CD8-positive, alpha-beta memory T cell (primary cell): Measurements from ENCODE around the gene BANP. TPM values are rescaled to one million over a fixed set of nuclear protein-coding genes. Genes with fewer than 3 reads are reported as not detected.

Experiments
- CTCF ChIA-PET: fragments of 350-600 bp; sonication (Branson Sonifier 250); formaldehyde crosslinking; loops from one replicate; lab custom pipeline; 2021; ENCODE audit warnings: antibody characterized with exemption; lab: Charles Lee
- POLR2A ChIA-PET: fragments of 350-600 bp; sonication (Branson Sonifier 250); formaldehyde crosslinking; loops from one replicate; lab custom pipeline; 2021; ENCODE audit warnings: antibody characterized with exemption; lab: Charles Lee
- DNase-seq, 5 donors: peaks; one replicate each; pipeline versions ENCODE4 v3.0.0 to v3.0.0-alpha.2; 2020 to 2022; ENCODE audit warnings: mixed read lengths in 1 of 5
- H3K27ac ChIP-seq: one replicate; pipeline ENCODE4 v1.7.0; 2013; ENCODE audit warnings: low read depth, mild to moderate bottlenecking, low read length, moderate library complexity
- H3K27me3 ChIP-seq: 2 replicates; pipeline ENCODE4 v1.7.0; 2013; ENCODE audit warnings: low read length, mild to moderate bottlenecking; ENCODE audit not compliant: insufficient read depth, poor library complexity, severe bottlenecking
- H3K36me3 ChIP-seq: 2 replicates; pipeline ENCODE4 v1.7.0; 2013; ENCODE audit warnings: mild to moderate bottlenecking, low read length, moderate library complexity; ENCODE audit not compliant: insufficient read depth
- H3K4me1 ChIP-seq: 2 replicates; pipeline ENCODE4 v1.7.0; 2013; ENCODE audit warnings: mild to moderate bottlenecking, low read length, moderate library complexity; ENCODE audit not compliant: insufficient read depth
- H3K4me3 ChIP-seq: 2 replicates; pipeline ENCODE4 v1.7.0; 2013; ENCODE audit warnings: mild to moderate bottlenecking, low read length
- H3K9me3 ChIP-seq: 2 replicates; pipeline ENCODE4 v1.7.0; 2013; ENCODE audit warnings: mild to moderate bottlenecking, low read length
- H3K27ac Mint-ChIP-seq, 8 donors: one replicate each; pipeline ENCODE4 v1.8.0; 2020 to 2021; ENCODE audit warnings: mixed read lengths in 8 of 8, mild to moderate bottlenecking in 6 of 8, inconsistent platforms in 3 of 8, moderate library complexity in 3 of 8
- H3K27me3 Mint-ChIP-seq, 2 donors: one replicate each; pipeline ENCODE4 v1.8.0; 2020 to 2021; ENCODE audit warnings: mixed read lengths in 2 of 2, mild to moderate bottlenecking in 1 of 2, moderate library complexity in 1 of 2
- H3K36me3 Mint-ChIP-seq, 3 donors: one replicate each; pipeline ENCODE4 v1.8.0; 2020 to 2021; ENCODE audit warnings: mixed read lengths in 3 of 3, inconsistent platforms in 1 of 3, mild to moderate bottlenecking in 1 of 3
- H3K4me1 Mint-ChIP-seq, 3 donors: one replicate each; pipeline ENCODE4 v1.8.0; 2020 to 2021; ENCODE audit warnings: mixed read lengths in 3 of 3, inconsistent platforms in 1 of 3, mild to moderate bottlenecking in 1 of 3
- H3K4me3 Mint-ChIP-seq, 7 donors: one replicate each; pipeline ENCODE4 v1.8.0; 2020 to 2021; ENCODE audit warnings: mixed read lengths in 7 of 7, mild to moderate bottlenecking in 6 of 7, moderate library complexity in 4 of 7, inconsistent platforms in 2 of 7
- H3K9me3 Mint-ChIP-seq, 5 donors: one replicate each; pipeline ENCODE4 v1.8.0; 2020 to 2022; ENCODE audit warnings: mixed read lengths in 5 of 5, mild to moderate bottlenecking in 3 of 5, moderate library complexity in 2 of 5, inconsistent platforms in 1 of 5
- polyA plus RNA-seq: library from polyadenylated mRNA; unstranded; fragments of 300-500 nt; fragmentation: Illumina TruSeq; gene quantifications from one replicate; pipeline ENCODE4 v1.2.3, GENCODE V29; 2021
- total RNA-seq, 2 experiments: library from RNA; stranded (reverse); gene quantifications; one replicate each; pipeline ENCODE4 v1.2.3, GENCODE V29; 2021

The BANP gene
- total and polyA plus RNA-seq, 3 experiments from 2014 or later = 28.5 to 32.5 (median 29.5) TPM

DNA sequence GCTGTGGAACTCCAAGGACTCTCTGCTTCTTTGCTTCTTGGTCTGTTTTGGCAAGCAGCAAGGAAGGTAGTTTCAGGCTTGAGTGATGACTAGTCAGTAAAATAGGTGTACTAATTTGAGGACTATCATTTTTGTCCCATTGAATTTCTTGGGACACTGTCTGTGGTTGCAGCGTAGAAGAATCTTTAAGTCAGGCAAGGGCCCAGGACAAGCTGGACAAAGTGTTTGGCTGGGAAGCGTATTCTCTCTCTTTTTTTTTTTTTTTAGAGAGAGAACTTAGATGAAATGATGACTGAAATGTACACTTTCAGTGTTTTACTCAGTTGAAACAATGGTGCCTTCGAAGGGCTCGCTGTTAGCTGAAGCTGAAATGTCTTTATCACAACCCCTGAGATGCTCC, 105.0 kb downstream of the BANP start:
- DNase-seq = no peak
- CTCF ChIA-PET = no interaction called here

DNA sequence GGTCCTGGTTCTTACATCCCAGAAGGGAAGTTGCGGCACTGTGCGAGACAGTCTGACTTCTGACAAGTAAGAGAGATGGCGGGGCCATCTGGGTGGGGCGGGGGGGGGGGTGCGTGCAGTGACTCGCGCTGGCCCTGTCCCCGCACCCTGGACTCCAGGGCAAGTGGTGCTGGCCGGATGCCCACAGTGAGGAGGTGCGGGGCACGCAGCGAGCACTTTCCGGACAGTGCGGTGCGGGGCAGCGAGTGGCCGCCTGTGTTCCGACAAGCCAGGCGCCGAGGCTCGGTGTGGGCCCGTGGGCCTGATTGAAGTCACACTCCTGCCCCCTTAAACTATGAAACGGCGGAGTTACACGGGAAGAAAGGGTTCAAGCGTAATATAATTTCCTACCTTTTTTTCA, 106.4 kb downstream of the BANP start:
- Mint-ChIP-seq H3K4me3 (no peak overlapping the region), H3K27me3 (no peaks in the 10 kb centered on the region), H3K4me1 (no peaks in the 10 kb centered on the region), H3K27ac (no peak overlapping the region), H3K9me3 (no peaks in the 10 kb centered on the region), H3K36me3 (peaks cover 0 to 66% (median 3%) of the 10 kb centered on the region in 3 donors)
- Histone ChIP-seq H3K4me3 (no peak overlapping the region), H3K27ac (no peak overlapping the region), H3K36me3 (no peaks in the 10 kb centered on the region), H3K27me3 (no peaks in the 10 kb centered on the region), H3K9me3 (no peaks in the 10 kb centered on the region), H3K4me1 (no peaks in the 10 kb centered on the region)
- ChIA-PET CTCF (no interaction called here), POLR2A (no interaction called here)
- no peak for DNase-seq

More for the DNA sequence above, 105.0 kb downstream of the BANP start:
- Histone ChIP-seq H3K4me1 (no peaks in the 10 kb centered on the region), H3K36me3 (no peaks in the 10 kb centered on the region), H3K27ac (no peak overlapping the region), H3K27me3 (no peaks in the 10 kb centered on the region), H3K9me3 (no peaks in the 10 kb centered on the region), H3K4me3 (no peak overlapping the region)
- H3K4me1 Mint-ChIP-seq = no peaks in the 10 kb centered on the region
- POLR2A ChIA-PET = no interaction called here
- no peak overlapping the region for H3K27ac Mint-ChIP-seq
- H3K9me3 Mint-ChIP-seq = no peaks in the 10 kb centered on the region
- H3K4me3 Mint-ChIP-seq = no peak overlapping the region
- H3K36me3 Mint-ChIP-seq = peaks cover 0 to 60% (median 3%) of the 10 kb centered on the region in 3 donors
- no peaks in the 10 kb centered on the region for H3K27me3 Mint-ChIP-seq

DNA sequence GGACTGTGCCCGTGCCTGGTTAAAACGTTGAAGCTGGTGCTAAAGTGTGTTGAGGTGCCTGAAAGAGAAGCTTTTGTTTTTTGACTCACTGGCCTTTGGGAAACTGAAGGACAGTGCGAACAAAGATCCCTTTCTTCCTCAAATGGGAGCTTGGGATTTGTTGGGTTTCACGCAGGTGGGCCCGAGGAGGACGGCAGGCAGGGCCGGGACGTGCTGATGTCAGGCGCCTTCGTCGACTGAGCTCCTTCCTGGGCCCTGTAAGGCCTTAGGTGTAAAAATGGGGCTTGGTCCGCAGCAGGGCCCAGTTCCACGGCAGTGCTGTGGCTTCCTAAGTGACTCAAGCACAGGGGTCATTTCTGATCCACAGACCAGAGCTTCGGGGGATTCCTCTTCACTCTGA, 106.9 kb downstream of the BANP start:
- no peaks in the 10 kb centered on the region for H3K27me3 Mint-ChIP-seq
- Histone ChIP-seq H3K4me1 (no peaks in the 10 kb centered on the region), H3K36me3 (no peaks in the 10 kb centered on the region), H3K27ac (no peak overlapping the region), H3K4me3 (no peak overlapping the region), H3K27me3 (no peaks in the 10 kb centered on the region), H3K9me3 (no peaks in the 10 kb centered on the region)
- H3K27ac Mint-ChIP-seq = no peak overlapping the region
- H3K4me3 Mint-ChIP-seq = no peak overlapping the region
- ChIA-PET CTCF (no interaction called here), POLR2A (no interaction called here)
- DNase-seq = no peak
- H3K4me1 Mint-ChIP-seq = no peaks in the 10 kb centered on the region
- H3K36me3 Mint-ChIP-seq = peaks cover under 1 to 71% (median 3%) of the 10 kb centered on the region in 3 donors
- H3K9me3 Mint-ChIP-seq = no peaks in the 10 kb centered on the region

DNA sequence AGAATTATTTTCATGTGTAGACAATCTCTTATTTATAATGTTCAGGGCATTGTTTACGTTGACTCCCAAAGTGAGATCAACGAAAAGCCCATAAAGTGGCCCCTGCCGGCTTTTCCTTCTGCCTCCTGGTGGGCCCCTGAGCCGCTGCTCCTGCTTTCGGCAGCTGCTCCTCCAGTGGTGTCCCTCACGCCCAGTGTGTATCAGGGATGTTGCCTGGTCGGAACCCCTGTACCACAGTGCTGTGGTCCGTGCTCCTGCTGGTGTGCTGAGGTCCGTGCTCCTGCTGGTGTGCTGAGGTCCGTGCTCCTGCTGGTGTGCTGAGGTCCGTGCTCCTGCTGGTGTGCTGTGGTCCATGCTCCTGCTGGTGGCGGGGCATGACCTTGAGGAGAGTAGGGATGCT, 107.6 kb downstream of the BANP start:
- Histone ChIP-seq H3K9me3 (no peaks in the 10 kb centered on the region), H3K27me3 (no peaks in the 10 kb centered on the region), H3K36me3 (no peaks in the 10 kb centered on the region), H3K4me3 (no peak overlapping the region), H3K4me1 (no peaks in the 10 kb centered on the region), H3K27ac (no peak overlapping the region)
- H3K9me3 Mint-ChIP-seq = no peaks in the 10 kb centered on the region
- POLR2A ChIA-PET = no interaction called here
- H3K36me3 Mint-ChIP-seq = peaks cover 3 to 78% (median 3%) of the 10 kb centered on the region in 3 donors
- H3K4me3 Mint-ChIP-seq = peak overlapping the region in 1 of 7 donors; percentile 23
- no peaks in the 10 kb centered on the region for H3K4me1 Mint-ChIP-seq
- CTCF ChIA-PET = no interaction called here
- no peaks in the 10 kb centered on the region for H3K27me3 Mint-ChIP-seq
- peak overlapping the region in 1 of 8 donors; percentile 50 for H3K27ac Mint-ChIP-seq
- DNase-seq = no peak

DNA sequence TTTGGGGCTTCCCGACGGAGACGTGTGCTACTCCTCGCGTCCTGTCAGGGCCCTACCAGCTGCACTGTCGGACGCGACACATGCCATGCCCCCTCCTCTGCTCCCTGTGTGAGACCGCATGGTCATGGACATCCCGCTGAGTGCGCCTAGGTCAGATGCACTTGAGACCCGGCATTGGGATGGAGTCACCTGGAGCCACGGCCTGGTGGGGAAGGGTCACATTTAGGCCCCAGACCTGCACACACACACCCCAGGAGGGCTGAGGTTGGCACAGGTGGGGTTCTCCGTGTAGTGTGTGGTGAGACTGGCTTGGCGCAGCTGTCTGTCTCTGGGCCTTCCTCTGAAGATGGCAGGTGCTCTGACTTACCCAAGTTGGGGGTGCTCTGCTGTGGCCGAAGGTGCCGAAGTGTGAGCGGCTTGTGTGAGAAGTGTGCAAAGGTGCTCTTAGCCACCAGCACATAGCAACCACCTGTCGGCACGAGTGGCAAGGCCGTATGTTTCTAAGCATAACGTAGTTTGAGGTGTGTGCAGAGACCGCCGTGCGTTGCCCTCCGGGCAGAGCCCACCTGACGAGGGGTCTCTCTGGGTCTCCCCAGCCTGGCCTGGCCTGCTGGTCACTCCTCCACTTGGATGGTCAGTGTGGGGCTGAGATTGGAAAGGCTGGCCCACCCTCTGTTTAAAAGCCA, 108.6 kb downstream of the BANP start:
- Mint-ChIP-seq H3K27me3 (no peaks in the 10 kb centered on the region), H3K27ac (no peak overlapping the region), H3K4me3 (no peak overlapping the region), H3K9me3 (no peaks in the 10 kb centered on the region), H3K4me1 (no peaks in the 10 kb centered on the region), H3K36me3 (peaks cover 3 to 85% (median 3%) of the 10 kb centered on the region in 3 donors)
- CTCF ChIA-PET = no interaction called here
- POLR2A ChIA-PET = no interaction called here
- no peaks in the 10 kb centered on the region for H3K4me1 ChIP-seq
- H3K27me3 ChIP-seq = no peaks in the 10 kb centered on the region
- H3K36me3 ChIP-seq = no peaks in the 10 kb centered on the region
- no peak overlapping the region for H3K27ac ChIP-seq
- no peaks in the 10 kb centered on the region for H3K9me3 ChIP-seq
- H3K4me3 ChIP-seq = no peak overlapping the region
- no peak for DNase-seq

DNA sequence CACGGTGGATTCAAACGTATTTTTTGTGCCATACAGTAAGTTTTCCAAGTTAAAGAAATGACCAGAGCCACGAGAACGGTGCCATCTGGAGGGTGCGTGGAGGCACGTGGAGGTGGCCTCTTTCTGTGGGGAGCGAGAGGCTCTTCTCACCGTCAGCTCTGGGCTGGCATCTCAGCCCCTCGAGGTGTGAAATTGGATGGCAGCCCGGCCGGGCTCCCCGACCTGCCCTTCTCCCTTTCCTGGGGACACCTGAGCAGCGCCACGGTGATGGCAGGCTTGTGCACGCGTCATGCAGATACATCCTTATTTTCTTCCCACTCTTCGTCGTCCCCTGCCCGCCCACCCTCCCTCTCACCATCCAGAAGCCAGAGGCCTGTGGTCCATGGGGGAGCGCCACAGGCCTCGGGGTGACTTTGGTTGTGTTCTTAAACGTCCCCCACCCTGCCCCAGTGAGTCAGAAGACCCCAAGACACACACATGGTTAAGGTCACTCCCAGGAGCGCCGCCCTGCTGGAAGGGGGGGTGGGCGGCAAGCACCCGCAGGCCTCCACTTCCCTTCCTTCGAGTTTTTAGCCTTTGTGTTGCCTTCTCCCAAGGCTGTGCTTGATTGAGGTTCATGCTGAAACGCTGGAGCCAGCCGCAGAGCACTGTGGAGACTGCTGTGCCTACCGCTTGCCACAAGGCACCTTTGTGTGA, 109.4 kb downstream of the BANP start:
- no peaks in the 10 kb centered on the region for H3K9me3 Mint-ChIP-seq
- peak overlapping the region in 1 of 8 donors; percentile 81 for H3K27ac Mint-ChIP-seq
- H3K4me1 Mint-ChIP-seq = no peaks in the 10 kb centered on the region
- Histone ChIP-seq H3K9me3 (no peaks in the 10 kb centered on the region), H3K4me1 (no peaks in the 10 kb centered on the region), H3K4me3 (no peak overlapping the region), H3K27me3 (no peaks in the 10 kb centered on the region), H3K27ac (no peak overlapping the region), H3K36me3 (peaks cover 4% of the 10 kb centered on the region)
- peaks cover 0 to 83% (median 3%) of the 10 kb centered on the region in 3 donors for H3K36me3 Mint-ChIP-seq
- CTCF ChIA-PET = no interaction called here
- POLR2A ChIA-PET = no interaction called here
- no peak for DNase-seq
- H3K4me3 Mint-ChIP-seq = no peak overlapping the region
- no peaks in the 10 kb centered on the region for H3K27me3 Mint-ChIP-seq

DNA sequence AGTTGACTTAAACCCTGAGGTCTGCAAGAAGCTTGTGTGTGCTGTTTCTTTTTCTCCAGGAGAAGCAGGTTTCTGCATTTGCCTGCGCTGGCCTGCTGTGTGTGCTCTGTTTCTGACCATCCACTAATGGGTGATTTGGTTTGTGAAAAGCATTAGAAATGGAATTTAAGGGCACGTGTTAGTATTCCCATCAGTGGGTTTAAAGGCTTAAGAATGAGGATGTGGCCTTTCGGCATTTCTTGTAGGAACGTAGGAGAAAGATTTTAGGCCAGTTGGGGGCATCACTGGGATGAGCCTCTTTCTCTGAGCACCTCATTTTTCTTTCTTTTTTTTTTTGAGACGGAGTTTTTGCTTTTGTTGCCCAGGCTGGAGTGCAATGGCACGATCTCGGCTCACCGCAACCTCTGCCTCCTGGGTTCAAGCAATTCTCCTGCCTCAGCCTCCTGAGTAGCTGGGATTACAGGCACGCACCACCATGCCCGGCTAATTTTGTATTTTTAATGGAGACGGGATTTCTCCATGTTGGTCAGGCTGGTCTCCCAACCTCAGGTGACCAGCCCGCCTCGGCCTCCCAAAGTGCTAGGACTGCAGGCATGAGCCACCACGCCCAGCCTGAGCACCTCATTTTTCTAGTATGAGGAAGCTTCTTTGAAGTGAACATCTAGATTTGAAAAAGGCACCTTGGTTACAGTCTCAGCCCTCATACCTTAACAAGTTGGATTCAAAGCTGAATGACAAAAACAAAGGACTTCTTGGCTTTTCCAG, 110.3 kb downstream of the BANP start:
- ChIA-PET POLR2A (no interaction called here), CTCF (no interaction called here)
- Histone ChIP-seq H3K27me3 (no peaks in the 10 kb centered on the region), H3K9me3 (no peaks in the 10 kb centered on the region), H3K27ac (no peak overlapping the region), H3K4me1 (no peaks in the 10 kb centered on the region), H3K4me3 (no peak overlapping the region), H3K36me3 (peaks cover 4% of the 10 kb centered on the region)
- DNase-seq = no peak
- H3K4me3 Mint-ChIP-seq = no peak overlapping the region
- H3K9me3 Mint-ChIP-seq = no peaks in the 10 kb centered on the region
- no peak overlapping the region for H3K27ac Mint-ChIP-seq
- H3K27me3 Mint-ChIP-seq = no peaks in the 10 kb centered on the region
- H3K36me3 Mint-ChIP-seq = peaks cover 0 to 78% (median 3%) of the 10 kb centered on the region in 3 donors
- H3K4me1 Mint-ChIP-seq = no peaks in the 10 kb centered on the region
